HepG2 (cell line): ENCODE data around the gene CHEK2. TPM values are rescaled to one million over a fixed set of nuclear protein-coding genes. Genes with fewer than 3 reads are reported as not detected.

Source experiments
- FOSL1 ChIP-seq: sonication (generic); formaldehyde crosslinking; IDR thresholded peaks from 2 replicates; pipeline ENCODE4 v1.9.0; 2021; ENCODE audit warnings: missing genetic modification reagents, borderline replicate concordance
- GFI1 ChIP-seq: sonication (generic); formaldehyde crosslinking; IDR thresholded peaks from 2 replicates; pipeline ENCODE4 v1.5.0; 2020; ENCODE audit warnings: missing genetic modification reagents, mild to moderate bottlenecking, borderline replicate concordance
- NFKB2 ChIP-seq: sonication (generic); formaldehyde crosslinking; IDR thresholded peaks from 2 replicates; pipeline ENCODE4 v1.4.0; 2020; ENCODE audit warnings: missing genetic modification reagents, borderline replicate concordance
- NR0B2 ChIP-seq: sonication (generic); formaldehyde crosslinking; IDR thresholded peaks from 2 replicates; pipeline ENCODE4 v1.4.0; 2020; ENCODE audit warnings: mild to moderate bottlenecking, missing genetic modification reagents
- NR2C2 ChIP-seq: sonication (generic); formaldehyde crosslinking; IDR thresholded peaks from 2 replicates; pipeline ENCODE4 v1.4.0; 2020; ENCODE audit warnings: missing genetic modification reagents, mild to moderate bottlenecking, moderate library complexity, borderline replicate concordance
- PRDM10 ChIP-seq: sonication (generic); formaldehyde crosslinking; IDR thresholded peaks from 2 replicates; pipeline ENCODE4 v1.4.0; 2020; ENCODE audit warnings: low read depth, missing genetic modification reagents
- SMAD1 ChIP-seq: sonication (generic); formaldehyde crosslinking; IDR thresholded peaks from 2 replicates; pipeline ENCODE4 v1.4.0; 2020; ENCODE audit warnings: missing genetic modification reagents, low read depth, mild to moderate bottlenecking, borderline replicate concordance
- SNAPC2 ChIP-seq: sonication (generic); formaldehyde crosslinking; IDR thresholded peaks from 2 replicates; pipeline ENCODE4 v1.8.1; 2022; ENCODE audit warnings: mild to moderate bottlenecking, missing genetic modification reagents
- ZBTB8A ChIP-seq: sonication (generic); formaldehyde crosslinking; IDR thresholded peaks from 2 replicates; pipeline ENCODE4 v1.4.0; 2020; ENCODE audit warnings: mild to moderate bottlenecking, low read depth, missing genetic modification reagents, borderline replicate concordance
- ZHX1 ChIP-seq: sonication (generic); formaldehyde crosslinking; IDR thresholded peaks from 2 replicates; pipeline ENCODE4 v1.8.1; 2022; ENCODE audit warnings: low read depth, mild to moderate bottlenecking, missing genetic modification reagents
- ZKSCAN8 ChIP-seq: IDR thresholded peaks from 2 replicates; pipeline ENCODE4 v1.6.1; 2016; ENCODE audit warnings: borderline replicate concordance, missing genetic modification reagents, missing compliant biosample characterization
- ZMYM2 ChIP-seq: sonication (generic); formaldehyde crosslinking; IDR thresholded peaks from 2 replicates; pipeline ENCODE4 v1.8.0; 2022; ENCODE audit warnings: mild to moderate bottlenecking, missing genetic modification reagents
- ZNF292 ChIP-seq: sonication (generic); formaldehyde crosslinking; IDR thresholded peaks from 2 replicates; pipeline ENCODE4 v1.8.1; 2022; ENCODE audit warnings: mild to moderate bottlenecking, low read depth, missing genetic modification reagents, borderline replicate concordance
- ZNF878 ChIP-seq: sonication (generic); formaldehyde crosslinking; IDR thresholded peaks from 2 replicates; pipeline ENCODE4 v1.8.1; 2023; ENCODE audit warnings: mild to moderate bottlenecking, missing genetic modification reagents, moderate library complexity
- polyA plus RNA-seq, 8 experiments: library from polyadenylated mRNA; depleted of rRNA in 3 of 8; stranded (reverse) in 7 of 8; unstranded in 1 of 8; fragments of >200 nt; fragmentation: Illumina TruSeq in 4 of 8; extraction: Trizol in 4 of 8; gene quantifications; 2 replicates each; pipeline versions ENCODE4 v1.2.1 to v1.2.3, GENCODE V29; 2011 to 2016; ENCODE audit warnings: low read depth in 4 of 8, missing spikeins in 1 of 8, mixed read lengths in 1 of 8; ENCODE audit not compliant: insufficient read depth in 1 of 8
- total RNA-seq, 5 experiments: library from RNA; depleted of rRNA; stranded (reverse); fragments of >200 nt; fragmentation: Illumina TruSeq; extraction: Trizol; gene quantifications; 2 replicates each; pipeline ENCODE4 v1.2.3, GENCODE V29; 2016; ENCODE audit warnings: low read depth in 1 of 5
- TF ChIP-seq, protein P1 (sequence below): sonication (generic); formaldehyde crosslinking; IDR thresholded peaks from 2 replicates; pipeline ENCODE4 v1.4.0; 2020; ENCODE audit warnings: missing genetic modification reagents

Gene CHEK2
- total and polyA plus RNA-seq, 2 of the 13 experiments (the other 11 are each of a cell fraction or from before 2014, with no cell fraction given): 27.0 to 40.5 TPM

DNA sequence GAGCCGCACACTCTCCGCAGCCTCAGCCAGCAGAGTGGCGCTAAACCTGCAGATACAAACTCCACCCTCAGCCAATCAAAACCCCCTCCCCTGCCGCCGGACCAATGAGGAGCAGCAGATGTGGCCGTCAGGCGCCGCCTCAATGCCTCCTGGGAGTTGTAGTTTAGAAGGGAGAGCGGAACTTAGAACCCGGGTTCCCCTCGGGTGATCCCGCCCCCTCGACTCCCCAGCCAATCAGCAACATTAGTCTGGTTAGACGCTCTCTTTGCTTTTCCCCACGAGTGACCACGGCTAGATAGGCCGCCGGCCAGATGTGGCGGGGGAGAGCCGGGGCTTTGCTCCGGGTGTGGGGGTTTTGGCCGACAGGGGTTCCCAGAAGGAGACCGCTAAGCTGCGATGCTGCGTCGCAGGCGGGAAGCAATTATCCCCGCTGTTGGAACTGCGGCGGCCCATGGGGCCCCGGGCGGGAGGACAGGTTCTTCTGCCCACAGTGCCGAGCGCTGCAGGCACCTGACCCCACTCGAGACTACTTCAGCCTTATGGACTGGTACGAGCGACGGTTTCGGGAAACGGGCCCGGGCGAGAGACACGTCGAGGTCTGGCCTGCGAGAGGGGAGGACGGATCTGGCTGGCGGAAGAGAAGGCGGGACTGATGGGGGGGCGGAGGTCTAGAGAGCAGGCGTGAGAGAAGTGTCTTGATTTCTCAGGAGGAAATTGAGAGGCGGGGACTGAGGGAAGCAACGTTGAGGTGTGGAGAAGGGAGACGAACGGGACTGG lies at the start of gene CHEK2, which contains the start of gene HSCB (continued):
- no peak for TF ChIP-seq PRDM10 (CRISPR knock-in tag)
- no peak for TF ChIP-seq NR0B2
- TF ChIP-seq, protein P1, sequence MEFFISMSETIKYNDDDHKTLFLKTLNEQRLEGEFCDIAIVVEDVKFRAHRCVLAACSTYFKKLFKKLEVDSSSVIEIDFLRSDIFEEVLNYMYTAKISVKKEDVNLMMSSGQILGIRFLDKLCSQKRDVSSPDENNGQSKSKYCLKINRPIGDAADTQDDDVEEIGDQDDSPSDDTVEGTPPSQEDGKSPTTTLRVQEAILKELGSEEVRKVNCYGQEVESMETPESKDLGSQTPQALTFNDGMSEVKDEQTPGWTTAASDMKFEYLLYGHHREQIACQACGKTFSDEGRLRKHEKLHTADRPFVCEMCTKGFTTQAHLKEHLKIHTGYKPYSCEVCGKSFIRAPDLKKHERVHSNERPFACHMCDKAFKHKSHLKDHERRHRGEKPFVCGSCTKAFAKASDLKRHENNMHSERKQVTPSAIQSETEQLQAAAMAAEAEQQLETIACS (CRISPR knock-in tag): no peak
- no peak for TF ChIP-seq ZNF292 (CRISPR knock-in tag)
- no peak; the same call in 1 of the 2 replicates for TF ChIP-seq ZKSCAN8 (CRISPR knock-in tag)
- peak; percentile 73; the same call in 1 of the 2 replicates for TF ChIP-seq NFKB2
- TF ChIP-seq ZHX1: no peak
- TF ChIP-seq SMAD1 (CRISPR knock-in tag): no peak
- TF ChIP-seq SNAPC2 (CRISPR knock-in tag): peak; percentile 42; the same call in 1 of the 2 replicates
- TF ChIP-seq ZNF878 (CRISPR knock-in tag): peak; percentile 53; the same call in 1 of the 2 replicates
- TF ChIP-seq GFI1: peak; percentile 90
- TF ChIP-seq ZMYM2: no peak
- TF ChIP-seq ZBTB8A (CRISPR knock-in tag): no peak
- peak; percentile 73 for TF ChIP-seq NR2C2 (CRISPR knock-in tag)
- TF ChIP-seq FOSL1 (CRISPR knock-in tag): no peak; the same call in 1 of the 2 replicates
